Measurements from ENCODE around the gene AK8. TPM values are rescaled to one million over a fixed set of nuclear protein-coding genes. Genes with fewer than 3 reads are reported as not detected.

The AK8 gene
- total and polyA plus RNA-seq, 8 donors, result 0.56 to 0.89 (median 0.60) TPM; not detected in 5

DNA sequence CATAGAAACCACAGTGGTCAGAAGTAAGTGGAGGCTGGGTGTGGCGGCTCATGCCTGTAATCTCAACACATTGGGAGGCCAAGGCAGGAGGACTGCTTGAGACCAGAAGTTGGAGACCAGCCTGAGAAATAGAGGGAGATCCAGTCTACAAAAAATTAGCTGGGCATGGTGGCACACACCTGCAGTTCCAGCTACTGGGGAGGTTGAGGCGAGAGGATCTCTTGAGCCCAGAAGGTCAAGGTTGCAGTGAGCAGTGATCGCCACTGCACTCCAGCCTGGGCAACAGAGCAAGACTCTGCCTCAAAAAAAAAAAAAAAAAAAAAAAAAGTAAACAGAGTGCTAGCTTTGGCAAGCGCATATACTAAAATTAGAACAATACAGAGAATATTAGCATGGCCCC, 24.6 kb downstream of the AK8 start:
- Histone ChIP-seq H3K27me3 (peaks cover 0 to under 1% (median 0%) of the 10 kb centered on the region in 3 donors), H3K4me3 (no peak overlapping the region), H3K4me1 (peaks cover 13 to 38% (median 20%) of the 10 kb centered on the region in 4 donors), H3K36me3 (no peaks in the 10 kb centered on the region), H3K9me3 (no peaks in the 10 kb centered on the region), H3K27ac (no peak overlapping the region)
- 76 to 90% (median 88%) methylated on average over 4 of the region's 4 CpGs for WGBS, 5 donors
- DNase-seq, result no peak
- no peak for TF ChIP-seq EP300 (IDR thresholded peaks at IDR 0.05)
- no peak for TF ChIP-seq POLR2AphosphoS5 (IDR thresholded peaks at IDR 0.05)
- TF ChIP-seq, protein P1, sequence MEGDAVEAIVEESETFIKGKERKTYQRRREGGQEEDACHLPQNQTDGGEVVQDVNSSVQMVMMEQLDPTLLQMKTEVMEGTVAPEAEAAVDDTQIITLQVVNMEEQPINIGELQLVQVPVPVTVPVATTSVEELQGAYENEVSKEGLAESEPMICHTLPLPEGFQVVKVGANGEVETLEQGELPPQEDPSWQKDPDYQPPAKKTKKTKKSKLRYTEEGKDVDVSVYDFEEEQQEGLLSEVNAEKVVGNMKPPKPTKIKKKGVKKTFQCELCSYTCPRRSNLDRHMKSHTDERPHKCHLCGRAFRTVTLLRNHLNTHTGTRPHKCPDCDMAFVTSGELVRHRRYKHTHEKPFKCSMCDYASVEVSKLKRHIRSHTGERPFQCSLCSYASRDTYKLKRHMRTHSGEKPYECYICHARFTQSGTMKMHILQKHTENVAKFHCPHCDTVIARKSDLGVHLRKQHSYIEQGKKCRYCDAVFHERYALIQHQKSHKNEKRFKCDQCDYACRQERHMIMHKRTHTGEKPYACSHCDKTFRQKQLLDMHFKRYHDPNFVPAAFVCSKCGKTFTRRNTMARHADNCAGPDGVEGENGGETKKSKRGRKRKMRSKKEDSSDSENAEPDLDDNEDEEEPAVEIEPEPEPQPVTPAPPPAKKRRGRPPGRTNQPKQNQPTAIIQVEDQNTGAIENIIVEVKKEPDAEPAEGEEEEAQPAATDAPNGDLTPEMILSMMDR (IDR thresholded peaks at IDR 0.05), result no peak
- no peak for TF ChIP-seq POLR2A (IDR thresholded peaks at IDR 0.05)
- intact Hi-C loops (cut with DNase I; ENCODE audit: low total_unique reads), result no loop called here

DNA sequence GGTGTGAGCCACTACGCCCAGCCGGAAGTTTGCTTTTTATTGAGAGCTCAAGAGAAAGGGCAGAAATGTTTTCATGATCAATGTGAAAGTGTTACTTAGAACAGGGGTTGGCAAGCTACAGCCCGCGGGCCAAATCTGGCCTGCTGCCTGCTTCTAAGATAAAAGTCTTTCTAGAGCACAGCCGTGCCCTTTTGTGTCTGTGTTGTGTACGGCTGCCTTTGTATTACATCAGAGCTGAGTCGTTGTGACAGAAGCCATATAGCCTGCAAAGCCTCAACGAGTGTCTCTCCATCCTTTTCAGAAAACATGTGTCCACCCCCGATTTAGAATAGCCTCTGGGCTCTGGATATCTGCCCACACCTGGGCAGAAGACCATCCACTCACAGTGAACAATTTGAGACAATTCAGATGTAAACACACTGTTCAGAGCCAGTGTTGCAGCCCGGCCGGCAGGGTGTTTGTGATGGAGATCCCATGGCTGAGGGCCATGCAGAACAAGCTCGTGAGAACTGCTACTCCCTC, 28.8 kb downstream of the AK8 start:
- Histone ChIP-seq H3K27me3 (no peaks in the 10 kb centered on the region), H3K36me3 (no peaks in the 10 kb centered on the region), H3K4me1 (peaks cover 0 to 18% (median 9%) of the 10 kb centered on the region in 4 donors), H3K4me3 (peak overlapping the region; percentile 1 to 29 (median 10)), H3K9me3 (no peaks in the 10 kb centered on the region), H3K27ac (peak overlapping the region; percentile 59 to 82 (median 74))
- 19 to 34% (median 27%) methylated on average over 12 of the region's 12 CpGs for whole genome bisulfite sequencing, 5 donors
- intact Hi-C loops (cut with DNase I; ENCODE audit: low total_unique reads), result no loop called here
- DNase-seq, result peak; percentile 75 to 85
- TF ChIP-seq, protein P1 (IDR thresholded peaks at IDR 0.05), result no peak
- peak; percentile 74 for TF ChIP-seq EP300 (IDR thresholded peaks at IDR 0.05)
- TF ChIP-seq POLR2AphosphoS5 (IDR thresholded peaks at IDR 0.05), result peak; percentile 48 to 76 (median 74)
- TF ChIP-seq POLR2A (IDR thresholded peaks at IDR 0.05), result no peak

DNA sequence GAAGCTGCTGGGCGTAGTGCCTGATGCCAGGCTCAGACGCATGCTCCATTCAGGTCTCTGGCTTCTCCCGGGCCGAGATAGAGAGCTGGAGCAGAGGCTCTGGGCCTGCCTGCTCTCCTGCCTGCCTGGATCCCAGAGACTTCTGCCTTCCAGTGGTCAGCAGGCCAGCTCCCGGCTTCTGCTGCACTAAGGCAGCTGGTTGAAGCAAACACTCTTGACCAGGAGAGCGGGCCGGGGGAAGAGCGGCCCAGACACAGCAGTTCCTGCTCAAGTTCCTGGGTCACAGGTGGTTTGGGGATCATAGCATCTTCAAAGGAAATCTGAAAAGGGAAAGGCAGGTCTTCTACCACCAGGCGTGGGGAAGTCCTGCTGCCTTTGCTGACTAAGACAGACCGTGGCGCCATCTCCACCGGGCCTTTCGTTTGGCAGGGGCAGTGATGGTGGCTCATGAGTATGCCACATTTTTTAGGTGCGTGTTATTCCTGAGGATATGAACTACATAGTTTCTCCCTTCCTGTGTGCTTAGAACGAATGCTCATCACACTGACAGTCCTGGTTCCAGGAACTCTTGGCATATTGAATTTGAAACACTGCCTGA, 31.1 kb downstream of the AK8 start:
- no peaks in the 10 kb centered on the region for H3K27me3 ChIP-seq
- no peaks in the 10 kb centered on the region for H3K9me3 ChIP-seq
- WGBS, 5 donors, result 87 to 94% (median 91%) methylated on average over 13 to 15 of the region's 15 CpGs
- peaks cover 0 to 18% (median 9%) of the 10 kb centered on the region in 4 donors for H3K4me1 ChIP-seq
- intact Hi-C loops (cut with DNase I; ENCODE audit: low total_unique reads), result no loop called here
- H3K27ac ChIP-seq, result no peak overlapping the region
- H3K36me3 ChIP-seq, result no peaks in the 10 kb centered on the region
- no peak for TF ChIP-seq EP300 (IDR thresholded peaks at IDR 0.05)
- TF ChIP-seq, protein P1 (IDR thresholded peaks at IDR 0.05), result no peak
- no peak for TF ChIP-seq POLR2AphosphoS5 (IDR thresholded peaks at IDR 0.05)
- no peak for TF ChIP-seq POLR2A (IDR thresholded peaks at IDR 0.05)
- DNase-seq, result no peak
- no peak overlapping the region for H3K4me3 ChIP-seq

DNA sequence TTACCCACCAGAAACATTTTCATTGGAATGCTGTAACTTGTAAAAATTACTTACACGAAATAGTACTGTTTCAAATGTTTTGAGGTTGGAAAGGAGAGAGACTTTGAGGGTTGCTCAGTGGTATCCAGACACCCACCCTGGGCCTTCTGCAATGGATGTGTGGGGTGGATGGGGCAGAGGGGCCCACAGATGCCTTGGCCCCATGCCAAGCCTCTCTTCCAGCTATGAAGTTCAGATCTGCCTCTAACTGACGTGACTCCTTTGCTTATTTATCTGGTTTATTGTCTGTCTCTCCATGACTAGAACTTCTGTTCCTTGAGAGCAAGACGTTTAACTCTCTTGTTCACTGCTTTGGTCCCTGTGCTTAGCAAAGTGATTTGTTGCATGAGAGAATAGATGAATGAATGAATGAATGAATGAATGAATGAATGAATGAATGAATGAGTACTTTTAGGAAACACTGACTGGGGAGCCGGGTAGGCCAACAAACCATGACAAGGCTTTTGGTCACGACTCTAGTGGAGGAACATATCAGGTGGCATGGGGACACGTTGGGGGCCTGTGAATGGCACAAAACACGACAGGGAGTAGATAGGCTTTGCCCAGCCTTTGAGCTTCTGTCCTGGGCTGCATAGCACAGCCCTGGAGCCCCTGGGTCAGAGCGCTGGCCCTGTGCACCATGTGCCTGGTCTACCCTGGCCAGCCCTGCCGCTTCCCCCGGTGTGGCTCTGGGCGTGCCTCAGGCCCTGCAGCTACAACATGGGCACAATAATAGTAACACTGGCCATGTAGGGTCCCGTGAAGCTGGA, 31.8 kb downstream of the AK8 start:
- no peaks in the 10 kb centered on the region for H3K36me3 ChIP-seq
- H3K27me3 ChIP-seq, result no peaks in the 10 kb centered on the region
- no peak for DNase-seq
- TF ChIP-seq, protein P1 (IDR thresholded peaks at IDR 0.05), result no peak
- TF ChIP-seq POLR2A (IDR thresholded peaks at IDR 0.05) (no peak), POLR2AphosphoS5 (IDR thresholded peaks at IDR 0.05) (no peak), EP300 (IDR thresholded peaks at IDR 0.05) (no peak)
- H3K4me3 ChIP-seq, result no peak overlapping the region
- no peak overlapping the region for H3K27ac ChIP-seq
- H3K4me1 ChIP-seq, result peaks cover 0 to 18% (median 9%) of the 10 kb centered on the region in 4 donors
- 85 to 94% (median 89%) methylated on average over 7 to 12 of the region's 12 CpGs for WGBS, 5 donors
- no peaks in the 10 kb centered on the region for H3K9me3 ChIP-seq
- intact Hi-C loops (cut with DNase I; ENCODE audit: low total_unique reads), result no loop called here

Data from stomach (tissue), 9 donors.